Astrocyte (in vitro differentiated cells and primary cell): ENCODE data around the gene DUSP28. TPM values are rescaled to one million over a fixed set of nuclear protein-coding genes. Genes with fewer than 3 reads are reported as not detected.

Experiments used
- DNase-seq: peaks from one replicate; pipeline ENCODE4 v3.0.0-alpha.2; 2010; ENCODE audit warnings: low read depth
- FAIRE-seq: peaks from 2 replicates; lab custom pipeline; 2011; peaks lifted over from hg19 to GRCh38; lab: Jason Lieb, UNC
- H2AFZ ChIP-seq: 2 replicates; pipeline ENCODE4 v1.6.0; 2012; ENCODE audit warnings: low read depth, low read length, inconsistent platforms
- H3K27ac ChIP-seq: 2 replicates; pipeline ENCODE4 v1.5.1; 2011; ENCODE audit warnings: low read depth, low read length, inconsistent platforms
- H3K27me3 ChIP-seq: 2 replicates; pipeline ENCODE4 v1.6.0; 2011; ENCODE audit warnings: low read length, inconsistent platforms; ENCODE audit not compliant: insufficient read depth
- H3K36me3 ChIP-seq: 2 replicates; pipeline ENCODE4 v1.5.1; 2011; ENCODE audit warnings: low read length, inconsistent platforms; ENCODE audit not compliant: insufficient read depth
- H3K4me1 ChIP-seq: 2 replicates; pipeline ENCODE4 v1.5.1; 2011; ENCODE audit warnings: low read length, inconsistent platforms; ENCODE audit not compliant: insufficient read depth
- H3K4me2 ChIP-seq: 2 replicates; pipeline ENCODE4 v1.6.0; 2012; ENCODE audit warnings: low read length, inconsistent platforms
- H3K4me3 ChIP-seq: 2 replicates; pipeline ENCODE4 v1.5.1; 2011; ENCODE audit warnings: low read depth, mild to moderate bottlenecking, low read length, inconsistent platforms; ENCODE audit not compliant: insufficient read depth
- H3K79me2 ChIP-seq: 2 replicates; pipeline ENCODE4 v1.6.0; 2012; ENCODE audit warnings: mild to moderate bottlenecking, low read length, inconsistent platforms; ENCODE audit not compliant: insufficient read depth
- H3K9ac ChIP-seq: 2 replicates; pipeline ENCODE4 v1.6.0; 2012; ENCODE audit warnings: mild to moderate bottlenecking, low read length, inconsistent platforms
- H3K9me3 ChIP-seq: 2 replicates; pipeline ENCODE4 v1.5.1; 2012; ENCODE audit warnings: low read depth, mild to moderate bottlenecking, low read length, inconsistent platforms; ENCODE audit not compliant: insufficient read depth
- H4K20me1 ChIP-seq: 2 replicates; pipeline ENCODE4 v1.6.0; 2012; ENCODE audit warnings: low read length, inconsistent platforms; ENCODE audit not compliant: insufficient read depth
- H3K27ac Mint-ChIP-seq: one replicate; pipeline ENCODE4 v1.8.0; 2021; ENCODE audit warnings: mild to moderate bottlenecking, mixed read lengths; ENCODE audit not compliant: unreplicated experiment
- H3K27me3 Mint-ChIP-seq: one replicate; pipeline ENCODE4 v1.8.0; 2021; ENCODE audit warnings: low read depth, mixed read lengths; ENCODE audit not compliant: unreplicated experiment
- H3K36me3 Mint-ChIP-seq: one replicate; pipeline ENCODE4 v1.8.0; 2021; ENCODE audit warnings: low read depth, mixed read lengths; ENCODE audit not compliant: unreplicated experiment
- H3K4me1 Mint-ChIP-seq: one replicate; pipeline ENCODE4 v1.8.0; 2021; ENCODE audit warnings: low read depth, mixed read lengths; ENCODE audit not compliant: unreplicated experiment
- H3K4me3 Mint-ChIP-seq: one replicate; pipeline ENCODE4 v1.8.0; 2021; ENCODE audit warnings: mild to moderate bottlenecking, moderate library complexity, mixed read lengths; ENCODE audit not compliant: unreplicated experiment
- H3K9me3 Mint-ChIP-seq: one replicate; pipeline ENCODE4 v1.8.0; 2021; ENCODE audit warnings: mild to moderate bottlenecking, mixed read lengths; ENCODE audit not compliant: unreplicated experiment
- CTCF ChIP-seq: IDR thresholded peaks from 2 replicates; pipeline ENCODE4 v1.5.1; 2011; ENCODE audit warnings: low read depth, mild to moderate bottlenecking, inconsistent platforms, low read length, moderate library complexity; ENCODE audit not compliant: insufficient read depth
- EZH2 ChIP-seq: IDR thresholded peaks from 2 replicates; pipeline ENCODE4 v1.6.1; 2012; ENCODE audit warnings: mild to moderate bottlenecking, low read length, inconsistent platforms; ENCODE audit not compliant: insufficient read depth
- total RNA-seq: library from RNA; stranded (reverse); gene quantifications from 2 replicates; pipeline ENCODE4 v1.2.1, GENCODE V29; 2021

Gene DUSP28
- total RNA-seq, 1 donor from 2014 or later: 4.1 TPM

GRCh38 chr2:240525802-240526201, 34.4 kb upstream of the DUSP28 start:
- H4K20me1 ChIP-seq: peaks cover under 1% of the 10 kb centered on the region
- no peak for TF ChIP-seq EZH2
- H3K27me3 ChIP-seq: peaks cover under 1% of the 10 kb centered on the region
- no peaks in the 10 kb centered on the region for H3K36me3 ChIP-seq
- DNase-seq (no peak), FAIRE-seq (no peak)
- no peaks in the 10 kb centered on the region for H3K79me2 ChIP-seq
- H3K27ac ChIP-seq: no peak overlapping the region
- no peaks in the 10 kb centered on the region for H3K4me1 Mint-ChIP-seq
- no peak overlapping the region for H3K27ac Mint-ChIP-seq
- peaks cover 52% of the 10 kb centered on the region for H3K9me3 Mint-ChIP-seq
- no peak overlapping the region for H3K4me3 Mint-ChIP-seq
- H2AFZ ChIP-seq: no peak overlapping the region
- H3K27me3 Mint-ChIP-seq: peaks cover 2% of the 10 kb centered on the region
- H3K36me3 Mint-ChIP-seq: peaks cover 57% of the 10 kb centered on the region
- H3K4me1 ChIP-seq: no peaks in the 10 kb centered on the region
- H3K4me2 ChIP-seq: no peak overlapping the region
- no peak overlapping the region for H3K9ac ChIP-seq
- H3K4me3 ChIP-seq: no peak overlapping the region
- H3K9me3 ChIP-seq: peaks cover 30% of the 10 kb centered on the region

- Mint-ChIP-seq H3K9me3 (peaks cover 56% of the 10 kb centered on the region), H3K36me3 (peaks cover 60% of the 10 kb centered on the region), H3K4me3 (no peak overlapping the region), H3K27ac (no peak overlapping the region), H3K4me1 (no peaks in the 10 kb centered on the region), H3K27me3 (peaks cover 1% of the 10 kb centered on the region)
- Histone ChIP-seq H3K79me2 (no peaks in the 10 kb centered on the region), H3K27me3 (no peaks in the 10 kb centered on the region), H3K4me3 (no peak overlapping the region), H4K20me1 (no peaks in the 10 kb centered on the region), H3K9ac (no peak overlapping the region), H3K9me3 (peaks cover 30% of the 10 kb centered on the region), H3K36me3 (no peaks in the 10 kb centered on the region), H2AFZ (no peak overlapping the region), H3K4me2 (no peak overlapping the region), H3K4me1 (no peaks in the 10 kb centered on the region), H3K27ac (no peak overlapping the region)
- DNase-seq (no peak), FAIRE-seq (no peak)
- no peak for TF ChIP-seq EZH2
- TF ChIP-seq CTCF: no peak
These were observed 33.6 kb upstream of the DUSP28 start for GRCh38 chr2:240526521-240526920.

- Mint-ChIP-seq H3K27me3 (peaks cover 1% of the 10 kb centered on the region), H3K4me1 (no peaks in the 10 kb centered on the region)
- peaks cover 30% of the 10 kb centered on the region for H3K9me3 ChIP-seq
These were observed 32.9 kb upstream of the DUSP28 start for GRCh38 chr2:240527153-240527750.

More at GRCh38 chr2:240527153-240527750, 32.9 kb upstream of the DUSP28 start:
- Mint-ChIP-seq H3K36me3 (peaks cover 60% of the 10 kb centered on the region), H3K9me3 (peaks cover 57% of the 10 kb centered on the region), H3K4me3 (no peak overlapping the region), H3K27ac (no peak overlapping the region)
- no peak overlapping the region for H3K27ac ChIP-seq
- TF ChIP-seq EZH2: no peak
- no peak for TF ChIP-seq CTCF
- H3K9ac ChIP-seq: no peak overlapping the region
- DNase-seq (no peak), FAIRE-seq (no peak)
- H2AFZ ChIP-seq: no peak overlapping the region
- H3K4me3 ChIP-seq: no peak overlapping the region
- H3K4me1 ChIP-seq: no peaks in the 10 kb centered on the region
- H3K27me3 ChIP-seq: no peaks in the 10 kb centered on the region
- H3K4me2 ChIP-seq: no peak overlapping the region
- no peaks in the 10 kb centered on the region for H3K79me2 ChIP-seq
- H3K36me3 ChIP-seq: no peaks in the 10 kb centered on the region
- no peaks in the 10 kb centered on the region for H4K20me1 ChIP-seq
